ENCODE measurements around the gene FBXO41. TPM values are rescaled to one million over a fixed set of nuclear protein-coding genes. Genes with fewer than 3 reads are reported as not detected.

The FBXO41 gene
- total RNA-seq, 4 donors from 2014 or later, result 0.29 to 5.6 (median 1.6) TPM

- H3K27me3 ChIP-seq, result no peaks in the 10 kb centered on the region
- intact Hi-C loops (cut with DNase I; ENCODE audit: low total_unique reads), result no loop called here
- no peak for DNase-seq
- no peaks in the 10 kb centered on the region for H3K36me3 ChIP-seq
- H3K9me3 ChIP-seq, result no peaks in the 10 kb centered on the region
- TF ChIP-seq POLR2A (IDR thresholded peaks at IDR 0.05) (no peak), CTCF (IDR thresholded peaks at IDR 0.05) (no peak)
- H3K27ac ChIP-seq, result no peak overlapping the region
- H3K4me3 ChIP-seq, result no peak overlapping the region
- H3K4me1 ChIP-seq, result no peaks in the 10 kb centered on the region
These were observed 66.0 kb downstream of the FBXO41 start for GRCh38 chr2:73218298-73218697.

- Histone ChIP-seq H3K4me1 (no peaks in the 10 kb centered on the region), H3K27ac (no peak overlapping the region), H3K27me3 (no peaks in the 10 kb centered on the region), H3K4me3 (no peak overlapping the region), H3K9me3 (no peaks in the 10 kb centered on the region), H3K36me3 (no peaks in the 10 kb centered on the region)
- DNase-seq, result no peak
- TF ChIP-seq POLR2A (IDR thresholded peaks at IDR 0.05) (no peak), CTCF (IDR thresholded peaks at IDR 0.05) (no peak)
- intact Hi-C loops (cut with DNase I; ENCODE audit: low total_unique reads), result no loop called here
These were observed 66.5 kb downstream of the FBXO41 start for GRCh38 chr2:73217826-73218225.

- Histone ChIP-seq H3K9me3 (no peaks in the 10 kb centered on the region), H3K27me3 (no peaks in the 10 kb centered on the region), H3K36me3 (no peaks in the 10 kb centered on the region), H3K4me3 (no peak overlapping the region), H3K27ac (no peak overlapping the region), H3K4me1 (no peaks in the 10 kb centered on the region)
- no peak for DNase-seq
- TF ChIP-seq POLR2A (IDR thresholded peaks at IDR 0.05) (no peak), CTCF (IDR thresholded peaks at IDR 0.05) (no peak)
- intact Hi-C loops (cut with DNase I; ENCODE audit: low total_unique reads), result no loop called here
These were observed 67.1 kb downstream of the FBXO41 start for GRCh38 chr2:73217160-73217559.

GRCh38 chr2:73215254-73215653 lies 69.0 kb downstream of the FBXO41 start:
- Histone ChIP-seq H3K9me3 (no peaks in the 10 kb centered on the region), H3K36me3 (no peaks in the 10 kb centered on the region), H3K4me1 (no peaks in the 10 kb centered on the region), H3K27ac (no peak overlapping the region), H3K27me3 (no peaks in the 10 kb centered on the region), H3K4me3 (peak overlapping the region in 1 of 2 donors; percentile 72)
- intact Hi-C loops (cut with DNase I; ENCODE audit: low total_unique reads), result no loop called here
- DNase-seq, result no peak
- TF ChIP-seq POLR2A (IDR thresholded peaks at IDR 0.05), result no peak
- TF ChIP-seq CTCF (IDR thresholded peaks at IDR 0.05), result no peak

GRCh38 chr2:73214120-73215035 lies 69.9 kb downstream of the FBXO41 start, which contains the start of gene SMYD5:
TSS of gene SMYD5 (plus strand) at chr2:73214245. CDS start at chr2:73214267, 22 bp downstream.
- Histone ChIP-seq H3K4me1 (no peaks in the 10 kb centered on the region), H3K36me3 (no peaks in the 10 kb centered on the region), H3K9me3 (no peaks in the 10 kb centered on the region), H3K4me3 (peak within 1 kb of the TSS; percentile 72 to 87), H3K27ac (peak within 1 kb of the TSS; percentile 62 to 75), H3K27me3 (no peaks in the 10 kb centered on the region)
- intact Hi-C loops (cut with DNase I; ENCODE audit: low total_unique reads), result no loop called here
- DNase-seq, result peak; percentile 83 to 89
- no peak for TF ChIP-seq CTCF (IDR thresholded peaks at IDR 0.05)
- peak; percentile 27 to 54 for TF ChIP-seq POLR2A (IDR thresholded peaks at IDR 0.05)
